ENCODE results near the gene RECQL5.

GRCh38 chr17:75591722-75592302 lies 75.1 kb downstream of the RECQL5 start:
- no peak for TF ChIP-seq POLR2A (IDR thresholded peaks at IDR 0.05)
- no peak for TF ChIP-seq CTCF (IDR thresholded peaks at IDR 0.05 in 8 of 11, conservative IDR thresholded peaks at IDR 0.05 in 3 of 11)
- TF ChIP-seq POLR2AphosphoS5 (IDR thresholded peaks at IDR 0.05) = peak in 1 of 3 donors; percentile 11
